Measurements from ENCODE around the gene SERINC5.

The SERINC5 gene

DNA sequence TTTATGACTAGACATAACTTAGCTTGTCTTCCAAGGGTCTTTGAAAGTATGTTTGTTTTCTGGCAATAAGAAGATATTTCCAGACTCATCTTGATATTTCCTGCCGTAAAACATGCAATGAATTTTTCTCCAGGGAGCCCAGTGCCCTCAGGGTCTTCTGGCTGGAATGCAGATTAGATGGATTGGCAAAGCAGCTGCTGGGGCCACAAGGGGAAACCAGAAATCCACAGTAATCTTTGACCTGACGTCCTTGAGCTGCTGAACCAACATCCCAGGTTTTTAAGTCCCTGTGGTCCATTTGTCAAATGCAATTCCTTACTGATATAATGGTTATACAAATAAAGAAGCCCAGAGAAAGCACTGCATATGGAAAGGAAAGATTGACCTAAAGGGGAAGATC is 127.7 kb downstream of the SERINC5 start:
- TF ChIP-seq ARNTL (CRISPR knock-in tag; IDR thresholded peaks at IDR 0.05; ENCODE audit: borderline replicate concordance, low read depth), result no peak
- TF ChIP-seq, protein P1, sequence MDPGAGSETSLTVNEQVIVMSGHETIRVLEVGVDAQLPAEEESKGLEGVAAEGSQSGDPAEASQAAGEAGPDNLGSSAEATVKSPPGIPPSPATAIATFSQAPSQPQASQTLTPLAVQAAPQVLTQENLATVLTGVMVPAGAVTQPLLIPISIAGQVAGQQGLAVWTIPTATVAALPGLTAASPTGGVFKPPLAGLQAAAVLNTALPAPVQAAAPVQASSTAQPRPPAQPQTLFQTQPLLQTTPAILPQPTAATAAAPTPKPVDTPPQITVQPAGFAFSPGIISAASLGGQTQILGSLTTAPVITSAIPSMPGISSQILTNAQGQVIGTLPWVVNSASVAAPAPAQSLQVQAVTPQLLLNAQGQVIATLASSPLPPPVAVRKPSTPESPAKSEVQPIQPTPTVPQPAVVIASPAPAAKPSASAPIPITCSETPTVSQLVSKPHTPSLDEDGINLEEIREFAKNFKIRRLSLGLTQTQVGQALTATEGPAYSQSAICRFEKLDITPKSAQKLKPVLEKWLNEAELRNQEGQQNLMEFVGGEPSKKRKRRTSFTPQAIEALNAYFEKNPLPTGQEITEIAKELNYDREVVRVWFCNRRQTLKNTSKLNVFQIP (CRISPR knock-in tag; IDR thresholded peaks at IDR 0.05; ENCODE audit: borderline replicate concordance, low read depth), result no peak
- TF ChIP-seq PPARA (CRISPR knock-in tag; IDR thresholded peaks at IDR 0.05; ENCODE audit: borderline replicate concordance), result no peak
- no peak for TF ChIP-seq ISL1 (CRISPR knock-in tag; IDR thresholded peaks at IDR 0.05)
- TF ChIP-seq CSDC2 (CRISPR knock-in tag; IDR thresholded peaks at IDR 0.05), result no peak
- TF ChIP-seq, protein P2, sequence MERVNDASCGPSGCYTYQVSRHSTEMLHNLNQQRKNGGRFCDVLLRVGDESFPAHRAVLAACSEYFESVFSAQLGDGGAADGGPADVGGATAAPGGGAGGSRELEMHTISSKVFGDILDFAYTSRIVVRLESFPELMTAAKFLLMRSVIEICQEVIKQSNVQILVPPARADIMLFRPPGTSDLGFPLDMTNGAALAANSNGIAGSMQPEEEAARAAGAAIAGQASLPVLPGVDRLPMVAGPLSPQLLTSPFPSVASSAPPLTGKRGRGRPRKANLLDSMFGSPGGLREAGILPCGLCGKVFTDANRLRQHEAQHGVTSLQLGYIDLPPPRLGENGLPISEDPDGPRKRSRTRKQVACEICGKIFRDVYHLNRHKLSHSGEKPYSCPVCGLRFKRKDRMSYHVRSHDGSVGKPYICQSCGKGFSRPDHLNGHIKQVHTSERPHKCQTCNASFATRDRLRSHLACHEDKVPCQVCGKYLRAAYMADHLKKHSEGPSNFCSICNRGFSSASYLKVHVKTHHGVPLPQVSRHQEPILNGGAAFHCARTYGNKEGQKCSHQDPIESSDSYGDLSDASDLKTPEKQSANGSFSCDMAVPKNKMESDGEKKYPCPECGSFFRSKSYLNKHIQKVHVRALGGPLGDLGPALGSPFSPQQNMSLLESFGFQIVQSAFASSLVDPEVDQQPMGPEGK (CRISPR knock-in tag; IDR thresholded peaks at IDR 0.05; ENCODE audit: borderline replicate concordance), result no peak
- TF ChIP-seq TCF4 (CRISPR knock-in tag; IDR thresholded peaks at IDR 0.05; ENCODE audit: borderline replicate concordance), result no peak
- no peak for TF ChIP-seq SNAI2 (CRISPR knock-in tag; IDR thresholded peaks at IDR 0.05)
- TF ChIP-seq, protein P3, sequence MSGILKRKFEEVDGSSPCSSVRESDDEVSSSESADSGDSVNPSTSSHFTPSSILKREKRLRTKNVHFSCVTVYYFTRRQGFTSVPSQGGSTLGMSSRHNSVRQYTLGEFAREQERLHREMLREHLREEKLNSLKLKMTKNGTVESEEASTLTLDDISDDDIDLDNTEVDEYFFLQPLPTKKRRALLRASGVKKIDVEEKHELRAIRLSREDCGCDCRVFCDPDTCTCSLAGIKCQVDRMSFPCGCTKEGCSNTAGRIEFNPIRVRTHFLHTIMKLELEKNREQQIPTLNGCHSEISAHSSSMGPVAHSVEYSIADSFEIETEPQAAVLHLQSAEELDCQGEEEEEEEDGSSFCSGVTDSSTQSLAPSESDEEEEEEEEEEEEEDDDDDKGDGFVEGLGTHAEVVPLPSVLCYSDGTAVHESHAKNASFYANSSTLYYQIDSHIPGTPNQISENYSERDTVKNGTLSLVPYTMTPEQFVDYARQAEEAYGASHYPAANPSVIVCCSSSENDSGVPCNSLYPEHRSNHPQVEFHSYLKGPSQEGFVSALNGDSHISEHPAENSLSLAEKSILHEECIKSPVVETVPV (CRISPR knock-in tag; IDR thresholded peaks at IDR 0.05), result no peak
- no peak for TF ChIP-seq ZNF70 (CRISPR knock-in tag; IDR thresholded peaks at IDR 0.05)
- TF ChIP-seq ZC3H10 (CRISPR knock-in tag; IDR thresholded peaks at IDR 0.05), result no peak
- TF ChIP-seq BACH2 (CRISPR knock-in tag; IDR thresholded peaks at IDR 0.05; ENCODE audit: borderline replicate concordance), result no peak
- no peak for TF ChIP-seq CREB5 (CRISPR knock-in tag; IDR thresholded peaks at IDR 0.05; ENCODE audit: low read depth)
- no peak for ATAC-seq

DNA sequence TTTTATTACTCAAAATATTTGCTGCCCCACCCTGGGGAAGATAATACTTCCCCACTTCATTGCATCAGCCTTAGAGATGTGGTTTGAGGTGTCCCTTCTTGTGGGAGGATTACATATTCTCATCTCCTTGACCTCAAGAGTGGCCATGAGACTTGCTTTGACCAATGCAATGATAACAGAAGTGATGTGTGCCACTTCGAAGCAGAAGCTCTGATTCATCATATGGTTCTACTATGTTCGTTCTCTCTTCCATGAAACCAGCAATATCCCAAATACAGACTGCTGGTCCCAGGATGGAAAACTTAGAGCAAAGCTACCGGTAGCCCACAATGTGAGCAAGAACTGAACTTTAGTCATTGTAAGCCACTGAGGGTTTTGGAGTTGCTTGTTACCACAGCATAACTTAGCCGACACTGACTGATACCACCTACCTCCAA is 128.7 kb downstream of the SERINC5 start:
- ATAC-seq, result no peak
- TF ChIP-seq ISL1 (CRISPR knock-in tag; IDR thresholded peaks at IDR 0.05) (no peak), CSDC2 (CRISPR knock-in tag; IDR thresholded peaks at IDR 0.05) (no peak), ZNF70 (CRISPR knock-in tag; IDR thresholded peaks at IDR 0.05) (no peak), PPARA (CRISPR knock-in tag; IDR thresholded peaks at IDR 0.05; ENCODE audit: borderline replicate concordance) (no peak), ZFP3 (CRISPR knock-in tag; IDR thresholded peaks at IDR 0.05) (no peak), SNAI2 (CRISPR knock-in tag; IDR thresholded peaks at IDR 0.05) (no peak), RARB (CRISPR knock-in tag; IDR thresholded peaks at IDR 0.05) (no peak), ZNF565 (CRISPR knock-in tag; conservative IDR thresholded peaks at IDR 0.05; ENCODE audit: low read depth) (no peak), ARNTL (CRISPR knock-in tag; IDR thresholded peaks at IDR 0.05; ENCODE audit: borderline replicate concordance, low read depth) (no peak), ESRRG (CRISPR knock-in tag; IDR thresholded peaks at IDR 0.05) (no peak), OSR1 (CRISPR knock-in tag; IDR thresholded peaks at IDR 0.05) (no peak), CREB5 (CRISPR knock-in tag; IDR thresholded peaks at IDR 0.05; ENCODE audit: low read depth) (no peak)
- TF ChIP-seq, protein P3 (CRISPR knock-in tag; IDR thresholded peaks at IDR 0.05), result no peak
- TF ChIP-seq, protein P4, sequence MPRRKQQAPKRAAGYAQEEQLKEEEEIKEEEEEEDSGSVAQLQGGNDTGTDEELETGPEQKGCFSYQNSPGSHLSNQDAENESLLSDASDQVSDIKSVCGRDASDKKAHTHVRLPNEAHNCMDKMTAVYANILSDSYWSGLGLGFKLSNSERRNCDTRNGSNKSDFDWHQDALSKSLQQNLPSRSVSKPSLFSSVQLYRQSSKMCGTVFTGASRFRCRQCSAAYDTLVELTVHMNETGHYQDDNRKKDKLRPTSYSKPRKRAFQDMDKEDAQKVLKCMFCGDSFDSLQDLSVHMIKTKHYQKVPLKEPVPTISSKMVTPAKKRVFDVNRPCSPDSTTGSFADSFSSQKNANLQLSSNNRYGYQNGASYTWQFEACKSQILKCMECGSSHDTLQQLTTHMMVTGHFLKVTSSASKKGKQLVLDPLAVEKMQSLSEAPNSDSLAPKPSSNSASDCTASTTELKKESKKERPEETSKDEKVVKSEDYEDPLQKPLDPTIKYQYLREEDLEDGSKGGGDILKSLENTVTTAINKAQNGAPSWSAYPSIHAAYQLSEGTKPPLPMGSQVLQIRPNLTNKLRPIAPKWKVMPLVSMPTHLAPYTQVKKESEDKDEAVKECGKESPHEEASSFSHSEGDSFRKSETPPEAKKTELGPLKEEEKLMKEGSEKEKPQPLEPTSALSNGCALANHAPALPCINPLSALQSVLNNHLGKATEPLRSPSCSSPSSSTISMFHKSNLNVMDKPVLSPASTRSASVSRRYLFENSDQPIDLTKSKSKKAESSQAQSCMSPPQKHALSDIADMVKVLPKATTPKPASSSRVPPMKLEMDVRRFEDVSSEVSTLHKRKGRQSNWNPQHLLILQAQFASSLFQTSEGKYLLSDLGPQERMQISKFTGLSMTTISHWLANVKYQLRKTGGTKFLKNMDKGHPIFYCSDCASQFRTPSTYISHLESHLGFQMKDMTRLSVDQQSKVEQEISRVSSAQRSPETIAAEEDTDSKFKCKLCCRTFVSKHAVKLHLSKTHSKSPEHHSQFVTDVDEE (CRISPR knock-in tag; IDR thresholded peaks at IDR 0.05), result no peak

All from SK-N-SH treated with all-trans-retinoic acid at 6 μM for 48 hours (cell line).